HK-2 (cell line): ENCODE results near the gene RSRC1.

Experiments used
- DNase-seq: peaks from one replicate; pipeline ENCODE4 v3.0.0-alpha.2; 2018; ENCODE audit not compliant: unreplicated experiment

RSRC1 gene

GRCh38 chr3:158128755-158129154 is 18.9 kb downstream of the RSRC1 start:
- no peak for DNase-seq

GRCh38 chr3:158134363-158134762 is 24.5 kb downstream of the RSRC1 start:
- DNase-seq = no peak

GRCh38 chr3:158140396-158140795 is 30.5 kb downstream of the RSRC1 start:
- no peak for DNase-seq

- no peak for DNase-seq
Measured at GRCh38 chr3:158148218-158148617, 38.3 kb downstream of the RSRC1 start.

GRCh38 chr3:158152186-158152585 is 42.3 kb downstream of the RSRC1 start:
- peak; percentile 8 for DNase-seq

- DNase-seq = no peak
Measured at GRCh38 chr3:158158969-158159368, 49.1 kb downstream of the RSRC1 start.

- no peak for DNase-seq
Measured at GRCh38 chr3:158159714-158160113, 49.8 kb downstream of the RSRC1 start.

- DNase-seq = no peak
Measured at GRCh38 chr3:158160958-158161357, 51.1 kb downstream of the RSRC1 start.

- no peak for DNase-seq
Measured at GRCh38 chr3:158165141-158165655, 55.3 kb downstream of the RSRC1 start.

- DNase-seq = no peak
Measured at GRCh38 chr3:158165730-158166129, 55.8 kb downstream of the RSRC1 start.

- DNase-seq = no peak
Measured at GRCh38 chr3:158166223-158166622, 56.3 kb downstream of the RSRC1 start.

GRCh38 chr3:158167737-158168557 is 58.1 kb downstream of the RSRC1 start:
- peak; percentile 24 for DNase-seq

GRCh38 chr3:158169091-158169491 is 59.2 kb downstream of the RSRC1 start:
- DNase-seq = no peak

- no peak for DNase-seq
Measured at GRCh38 chr3:158181096-158181495, 71.2 kb downstream of the RSRC1 start.

GRCh38 chr3:158185711-158186110 is 75.8 kb downstream of the RSRC1 start:
- no peak for DNase-seq

GRCh38 chr3:158200955-158201354 is 91.1 kb downstream of the RSRC1 start:
- DNase-seq = no peak

GRCh38 chr3:158205324-158205723 is 95.4 kb downstream of the RSRC1 start:
- DNase-seq = no peak

GRCh38 chr3:158205994-158206393 is 96.1 kb downstream of the RSRC1 start:
- DNase-seq = no peak

GRCh38 chr3:158210067-158210466 is 100.2 kb downstream of the RSRC1 start:
- no peak for DNase-seq

- DNase-seq = no peak
Measured at GRCh38 chr3:158213461-158213860, 103.6 kb downstream of the RSRC1 start.

GRCh38 chr3:158217992-158218391 is 108.1 kb downstream of the RSRC1 start:
- DNase-seq = no peak

- no peak for DNase-seq
Measured at GRCh38 chr3:158220575-158220974, 110.7 kb downstream of the RSRC1 start.

- no peak for DNase-seq
Measured at GRCh38 chr3:158221426-158221825, 111.5 kb downstream of the RSRC1 start.

- no peak for DNase-seq
Measured at GRCh38 chr3:158226429-158226828, 116.5 kb downstream of the RSRC1 start.
